ENCODE results near the gene SOX1.

DNA sequence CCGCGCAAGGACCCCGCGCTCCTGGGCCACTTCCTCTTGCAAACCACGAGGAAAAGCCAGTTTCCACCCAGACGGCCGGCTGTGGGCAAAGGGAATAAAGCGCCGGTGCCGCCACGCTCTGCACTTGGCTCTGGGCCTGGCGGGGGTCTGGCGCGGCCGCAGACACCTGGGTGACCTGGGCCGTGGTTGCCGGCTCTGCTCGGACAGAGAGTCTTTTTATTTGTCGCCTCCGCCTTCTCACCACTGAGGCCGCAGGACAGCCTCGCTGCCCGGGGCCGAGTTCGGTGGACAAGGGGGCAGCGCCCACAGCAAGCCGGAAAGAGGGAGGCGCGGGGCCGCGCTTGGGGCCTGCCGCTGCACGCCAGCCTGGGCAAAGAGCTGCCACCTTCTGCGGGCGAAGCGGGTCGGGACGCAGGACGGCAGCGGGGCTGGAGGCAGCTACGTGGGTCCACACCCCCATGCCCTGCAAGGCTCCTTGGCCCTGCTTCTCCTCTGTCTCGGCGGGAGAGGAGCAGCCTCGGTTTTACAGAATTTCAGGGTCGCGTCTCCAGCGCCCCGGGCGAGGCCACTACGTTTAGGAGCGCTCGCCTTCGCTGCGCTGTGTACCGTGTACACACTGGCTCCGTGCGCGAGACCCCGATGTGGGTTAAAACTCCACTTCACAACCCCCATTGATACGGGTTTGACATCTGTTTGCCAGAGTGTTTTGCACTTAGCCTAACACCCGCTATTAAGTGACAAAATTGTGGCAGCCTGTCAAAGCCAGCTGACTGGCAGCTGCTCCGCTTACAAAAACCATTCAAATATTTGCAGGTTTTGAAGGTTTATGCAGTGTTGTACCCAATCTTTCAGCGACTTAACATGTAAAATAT, 13.0 kb upstream of the SOX1 start:
- TF ChIP-seq, protein P1, sequence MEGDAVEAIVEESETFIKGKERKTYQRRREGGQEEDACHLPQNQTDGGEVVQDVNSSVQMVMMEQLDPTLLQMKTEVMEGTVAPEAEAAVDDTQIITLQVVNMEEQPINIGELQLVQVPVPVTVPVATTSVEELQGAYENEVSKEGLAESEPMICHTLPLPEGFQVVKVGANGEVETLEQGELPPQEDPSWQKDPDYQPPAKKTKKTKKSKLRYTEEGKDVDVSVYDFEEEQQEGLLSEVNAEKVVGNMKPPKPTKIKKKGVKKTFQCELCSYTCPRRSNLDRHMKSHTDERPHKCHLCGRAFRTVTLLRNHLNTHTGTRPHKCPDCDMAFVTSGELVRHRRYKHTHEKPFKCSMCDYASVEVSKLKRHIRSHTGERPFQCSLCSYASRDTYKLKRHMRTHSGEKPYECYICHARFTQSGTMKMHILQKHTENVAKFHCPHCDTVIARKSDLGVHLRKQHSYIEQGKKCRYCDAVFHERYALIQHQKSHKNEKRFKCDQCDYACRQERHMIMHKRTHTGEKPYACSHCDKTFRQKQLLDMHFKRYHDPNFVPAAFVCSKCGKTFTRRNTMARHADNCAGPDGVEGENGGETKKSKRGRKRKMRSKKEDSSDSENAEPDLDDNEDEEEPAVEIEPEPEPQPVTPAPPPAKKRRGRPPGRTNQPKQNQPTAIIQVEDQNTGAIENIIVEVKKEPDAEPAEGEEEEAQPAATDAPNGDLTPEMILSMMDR (IDR thresholded peaks at IDR 0.05), result no peak
- TF ChIP-seq EP300 (IDR thresholded peaks at IDR 0.05) (no peak), POLR2A (IDR thresholded peaks at IDR 0.05) (no peak), POLR2AphosphoS5 (IDR thresholded peaks at IDR 0.05) (no peak)
